ENCODE data around the gene ANXA8. TPM values are rescaled to one million over a fixed set of nuclear protein-coding genes. Genes with fewer than 3 reads are reported as not detected.

The ANXA8 gene
- total RNA-seq, 3 donors from 2014 or later, result 4.9 to 29.4 TPM; not detected in 1

GRCh38 chr10:47418966-47419365 lies 64.9 kb downstream of the ANXA8 start:
- DNase-seq (ENCODE audit: low spot score in 2 of 2), result no peak
- H3K27ac ChIP-seq, result no peak overlapping the region
- no peaks in the 10 kb centered on the region for H3K36me3 ChIP-seq
- TF ChIP-seq POLR2AphosphoS5 (IDR thresholded peaks at IDR 0.05), result no peak
- H3K9me3 ChIP-seq, result no peaks in the 10 kb centered on the region
- no peaks in the 10 kb centered on the region for H3K4me1 ChIP-seq
- no peak overlapping the region for H3K4me3 ChIP-seq
- H3K27me3 ChIP-seq, result no peaks in the 10 kb centered on the region
- intact Hi-C loops (cut with DNase I; ENCODE audit: low total_unique reads), result no loop called here

- Histone ChIP-seq H3K36me3 (no peaks in the 10 kb centered on the region), H3K9me3 (no peaks in the 10 kb centered on the region), H3K27ac (no peak overlapping the region), H3K4me1 (no peaks in the 10 kb centered on the region), H3K27me3 (no peaks in the 10 kb centered on the region), H3K4me3 (no peak overlapping the region)
- intact Hi-C loops (cut with DNase I; ENCODE audit: low total_unique reads), result no loop called here
- TF ChIP-seq, protein P1, sequence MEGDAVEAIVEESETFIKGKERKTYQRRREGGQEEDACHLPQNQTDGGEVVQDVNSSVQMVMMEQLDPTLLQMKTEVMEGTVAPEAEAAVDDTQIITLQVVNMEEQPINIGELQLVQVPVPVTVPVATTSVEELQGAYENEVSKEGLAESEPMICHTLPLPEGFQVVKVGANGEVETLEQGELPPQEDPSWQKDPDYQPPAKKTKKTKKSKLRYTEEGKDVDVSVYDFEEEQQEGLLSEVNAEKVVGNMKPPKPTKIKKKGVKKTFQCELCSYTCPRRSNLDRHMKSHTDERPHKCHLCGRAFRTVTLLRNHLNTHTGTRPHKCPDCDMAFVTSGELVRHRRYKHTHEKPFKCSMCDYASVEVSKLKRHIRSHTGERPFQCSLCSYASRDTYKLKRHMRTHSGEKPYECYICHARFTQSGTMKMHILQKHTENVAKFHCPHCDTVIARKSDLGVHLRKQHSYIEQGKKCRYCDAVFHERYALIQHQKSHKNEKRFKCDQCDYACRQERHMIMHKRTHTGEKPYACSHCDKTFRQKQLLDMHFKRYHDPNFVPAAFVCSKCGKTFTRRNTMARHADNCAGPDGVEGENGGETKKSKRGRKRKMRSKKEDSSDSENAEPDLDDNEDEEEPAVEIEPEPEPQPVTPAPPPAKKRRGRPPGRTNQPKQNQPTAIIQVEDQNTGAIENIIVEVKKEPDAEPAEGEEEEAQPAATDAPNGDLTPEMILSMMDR (IDR thresholded peaks at IDR 0.05), result no peak
- TF ChIP-seq POLR2A (IDR thresholded peaks at IDR 0.05) (no peak), POLR2AphosphoS5 (IDR thresholded peaks at IDR 0.05) (no peak)
- DNase-seq (ENCODE audit: low spot score in 2 of 2), result no peak
Measured at GRCh38 chr10:47418321-47418720, 65.6 kb downstream of the ANXA8 start.

Other genes starting within 250 kb of the ANXA8 start
- gene GDF10, start 183.9 kb downstream of the ANXA8 start, total RNA-seq, result 10 to 100 TPM in 1 of 3 donors, 1 to 10 TPM in 2; 2.0 to 12.3 (median 2.0) TPM
- not detected for gene GDF2, start 161.7 kb downstream of the ANXA8 start, total RNA-seq
- gene RBP3, start 135.8 kb downstream of the ANXA8 start, total RNA-seq, result not detected
- under 1 TPM in 1 of 3 donors, not detected in 2; 0.44 TPM for gene ZNF488, start 99.8 kb downstream of the ANXA8 start, total RNA-seq
- not detected for gene FAM25G, start 7.6 kb upstream of the ANXA8 start, total RNA-seq
- 10 to 100 TPM in 1 of 3 donors, 1 to 10 TPM in 2; 5.8 to 21.0 (median 6.0) TPM for gene AGAP9, start 39.5 kb upstream of the ANXA8 start, total RNA-seq